OCI-LY3 (cell line): ENCODE results near the gene GAS7.

Experiments used
- H2AFZ ChIP-seq: fragments of 200-600, 300-600 bp; shearing (Covaris generic); 2 replicates; pipeline ENCODE4 v1.6.0; 2014; ENCODE audit warnings: antibody characterized with exemption, low read depth, low read length
- H3K27ac ChIP-seq: fragments of 200-600, 300-600 bp; sonication (generic); 2 replicates; pipeline ENCODE4 v1.5.1; 2014; ENCODE audit warnings: mild to moderate bottlenecking, low read length, moderate library complexity, mixed read lengths
- H3K27me3 ChIP-seq: fragments of 200-600, 300-600 bp; sonication (generic); 2 replicates; pipeline ENCODE4 v1.6.1; 2014; ENCODE audit warnings: low read depth, low read length, mixed read lengths
- H3K36me3 ChIP-seq: fragments of 200-600, 300-600 bp; sonication (generic); replicated peaks from 2 replicates; pipeline ENCODE3; 2014; ENCODE audit warnings: low read depth, low read length, mixed read lengths
- H3K4me1 ChIP-seq: fragments of 300-600, 200-600 bp; sonication (generic); 2 replicates; pipeline ENCODE4 v1.6.1; 2014; ENCODE audit warnings: low read length, mixed read lengths
- H3K4me2 ChIP-seq: fragments of 200-600, 300-600 bp; sonication (generic); 2 replicates; pipeline ENCODE4 v1.6.1; 2014; ENCODE audit warnings: low read length, mixed read lengths
- H3K4me3 ChIP-seq: fragments of 300-600, 200-600 bp; sonication (generic); 2 replicates; pipeline ENCODE4 v1.5.1; 2014; ENCODE audit warnings: antibody characterized with exemption, mild to moderate bottlenecking, low read length, moderate library complexity
- H3K79me2 ChIP-seq: fragments of 300-600, 200-600 bp; shearing (Covaris generic); 2 replicates; pipeline ENCODE4 v1.6.1; 2014; ENCODE audit warnings: mild to moderate bottlenecking, low read length, mixed read lengths
- H3K9ac ChIP-seq: fragments of 300-600, 200-600 bp; shearing (Covaris generic); 2 replicates; pipeline ENCODE4 v1.6.0; 2014; ENCODE audit warnings: mild to moderate bottlenecking, low read length, moderate library complexity
- H3K9me3 ChIP-seq: fragments of 200-600, 300-600 bp; shearing (Covaris generic); 2 replicates; pipeline ENCODE4 v1.6.1; 2014; ENCODE audit warnings: low read length, mixed read lengths; ENCODE audit not compliant: insufficient read depth
- H4K20me1 ChIP-seq: fragments of 200-600, 300-600 bp; sonication (generic); 2 replicates; pipeline ENCODE4 v1.6.1; 2016; ENCODE audit warnings: low read length, mixed read lengths; ENCODE audit not compliant: insufficient read depth
- CTCF ChIP-seq: fragments of 200-600, 300-600 bp; sonication (generic); IDR thresholded peaks from 2 replicates; pipeline ENCODE4 v1.5.1; 2014; ENCODE audit warnings: antibody characterized with exemption, low read length, low read depth
- EZH2phosphoT487 ChIP-seq: fragments of 200-600 bp; shearing (Covaris generic); IDR thresholded peaks from 2 replicates; pipeline ENCODE4 v1.6.1; 2018; ENCODE audit warnings: antibody characterized with exemption, mixed run types, low read depth

Gene GAS7

GRCh38 chr17:10216213-10216938, 18.0 kb upstream of the GAS7 start:
- Histone ChIP-seq H2AFZ (no peak overlapping the region), H3K4me2 (no peak overlapping the region), H3K36me3 (no peaks in the 10 kb centered on the region), H3K4me1 (no peaks in the 10 kb centered on the region), H3K9me3 (no peaks in the 10 kb centered on the region), H3K79me2 (no peaks in the 10 kb centered on the region), H3K4me3 (no peak overlapping the region), H4K20me1 (no peaks in the 10 kb centered on the region), H3K27me3 (no peaks in the 10 kb centered on the region), H3K9ac (no peak overlapping the region), H3K27ac (no peak overlapping the region)
- no peak for TF ChIP-seq CTCF

- no peak overlapping the region for H3K27ac ChIP-seq
- H3K27me3 ChIP-seq, result no peaks in the 10 kb centered on the region
- no peaks in the 10 kb centered on the region for H3K4me1 ChIP-seq
- no peaks in the 10 kb centered on the region for H3K36me3 ChIP-seq
- no peak overlapping the region for H3K9ac ChIP-seq
- H3K4me3 ChIP-seq, result no peak overlapping the region
- H3K4me2 ChIP-seq, result no peak overlapping the region
- H3K9me3 ChIP-seq, result no peaks in the 10 kb centered on the region
- no peaks in the 10 kb centered on the region for H3K79me2 ChIP-seq
- no peaks in the 10 kb centered on the region for H4K20me1 ChIP-seq
- no peak overlapping the region for H2AFZ ChIP-seq
- no peak for TF ChIP-seq EZH2phosphoT487
Measured at GRCh38 chr17:10215286-10215685, 16.9 kb upstream of the GAS7 start.

DNA sequence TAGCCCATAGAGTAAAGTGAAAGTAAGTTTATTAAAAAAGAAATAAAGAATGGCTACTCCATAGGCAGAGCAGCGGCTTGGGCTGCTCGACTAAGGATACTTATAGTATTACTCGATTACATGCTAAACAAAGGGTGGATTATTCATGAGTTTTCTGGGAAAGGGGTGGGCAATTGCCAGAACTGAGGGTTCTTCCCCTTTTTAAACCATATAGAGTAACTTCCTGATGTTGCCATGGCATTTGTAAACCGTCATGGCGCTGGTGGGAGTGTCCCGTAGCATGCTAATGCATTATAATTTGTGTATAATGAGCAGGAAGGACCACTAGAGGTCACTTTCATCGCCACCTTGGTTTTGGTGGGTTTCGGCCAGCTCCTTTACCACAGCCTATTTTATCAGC, 13.3 kb upstream of the GAS7 start:
- Histone ChIP-seq H3K27ac (no peak overlapping the region), H3K9me3 (no peaks in the 10 kb centered on the region), H3K27me3 (no peaks in the 10 kb centered on the region), H3K9ac (no peak overlapping the region), H3K4me2 (no peak overlapping the region), H3K36me3 (no peaks in the 10 kb centered on the region), H3K4me1 (no peaks in the 10 kb centered on the region), H3K4me3 (no peak overlapping the region), H2AFZ (no peak overlapping the region), H3K79me2 (no peaks in the 10 kb centered on the region), H4K20me1 (no peaks in the 10 kb centered on the region)
- TF ChIP-seq CTCF (no peak), EZH2phosphoT487 (no peak)

GRCh38 chr17:10210151-10210574, 11.8 kb upstream of the GAS7 start:
- no peak overlapping the region for H3K4me3 ChIP-seq
- H3K9me3 ChIP-seq, result no peaks in the 10 kb centered on the region
- H2AFZ ChIP-seq, result no peak overlapping the region
- H3K9ac ChIP-seq, result no peak overlapping the region
- H3K79me2 ChIP-seq, result no peaks in the 10 kb centered on the region
- H4K20me1 ChIP-seq, result no peaks in the 10 kb centered on the region
- H3K27me3 ChIP-seq, result no peaks in the 10 kb centered on the region
- no peak overlapping the region for H3K4me2 ChIP-seq
- H3K27ac ChIP-seq, result no peak overlapping the region
- no peaks in the 10 kb centered on the region for H3K4me1 ChIP-seq
- H3K36me3 ChIP-seq, result no peaks in the 10 kb centered on the region
- TF ChIP-seq EZH2phosphoT487 (no peak), CTCF (no peak)
